ENCODE data around the gene ABLIM3. TPM values are rescaled to one million over a fixed set of nuclear protein-coding genes. Genes with fewer than 3 reads are reported as not detected.

The ABLIM3 gene
- total RNA-seq, 2 experiments from 2014 or later = not detected

DNA sequence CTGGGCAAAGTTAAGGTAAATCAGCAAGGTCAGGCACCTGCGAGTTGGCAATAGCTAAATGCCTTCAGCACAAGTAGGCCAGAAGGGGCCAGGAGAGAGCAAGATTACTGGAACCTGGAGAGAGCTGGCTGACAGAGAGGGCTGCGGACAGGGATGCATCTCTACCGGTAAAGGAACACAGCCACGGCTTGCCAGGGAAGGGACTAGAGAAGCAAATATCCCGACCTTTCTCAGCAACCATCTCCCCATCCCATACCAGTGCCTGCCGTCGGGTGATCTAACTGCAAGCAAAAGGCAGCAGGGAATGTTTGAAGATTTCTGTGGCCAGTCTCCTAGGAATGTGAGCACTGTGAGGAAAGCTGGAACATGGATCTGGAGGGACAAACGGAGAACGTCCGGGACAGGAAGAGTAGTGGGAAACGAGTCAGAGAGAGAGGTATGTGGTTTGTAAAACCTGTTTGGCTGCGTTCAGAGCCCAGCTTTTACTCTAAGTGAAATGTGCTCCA lies 15.9 kb upstream of the ABLIM3 start:
- ChIA-PET POLR2A (no interaction called here), CTCF (interaction anchor here (0.6 kb wide), 1 partner anchor 738 kb away, joined by 5 read pairs; no protein-coding TSS in a partner anchor)
- Mint-ChIP-seq H3K36me3 (ENCODE audit: low read depth) (no peaks in the 10 kb centered on the region), H3K4me1 (no peaks in the 10 kb centered on the region), H3K9me3 (peaks cover 6% of the 10 kb centered on the region), H3K4me3 (no peak overlapping the region), H3K27me3 (peaks cover 5% of the 10 kb centered on the region), H3K27ac (no peak overlapping the region)
- no peak for DNase-seq

- no peak for DNase-seq
- CTCF ChIA-PET = interaction anchor here (0.6 kb wide), 1 partner anchor 380 kb away, joined by 3 read pairs; no protein-coding TSS in a partner anchor
- H3K36me3 Mint-ChIP-seq (ENCODE audit: low read depth) = no peaks in the 10 kb centered on the region
- no peak overlapping the region for H3K4me3 Mint-ChIP-seq
- peaks cover 5% of the 10 kb centered on the region for H3K27me3 Mint-ChIP-seq
- peaks cover 6% of the 10 kb centered on the region for H3K9me3 Mint-ChIP-seq
- H3K27ac Mint-ChIP-seq = no peak overlapping the region
- POLR2A ChIA-PET = no interaction called here
- no peaks in the 10 kb centered on the region for H3K4me1 Mint-ChIP-seq
Observed at GRCh38 chr5:149126906-149127305, 14.4 kb upstream of the ABLIM3 start.

DNA sequence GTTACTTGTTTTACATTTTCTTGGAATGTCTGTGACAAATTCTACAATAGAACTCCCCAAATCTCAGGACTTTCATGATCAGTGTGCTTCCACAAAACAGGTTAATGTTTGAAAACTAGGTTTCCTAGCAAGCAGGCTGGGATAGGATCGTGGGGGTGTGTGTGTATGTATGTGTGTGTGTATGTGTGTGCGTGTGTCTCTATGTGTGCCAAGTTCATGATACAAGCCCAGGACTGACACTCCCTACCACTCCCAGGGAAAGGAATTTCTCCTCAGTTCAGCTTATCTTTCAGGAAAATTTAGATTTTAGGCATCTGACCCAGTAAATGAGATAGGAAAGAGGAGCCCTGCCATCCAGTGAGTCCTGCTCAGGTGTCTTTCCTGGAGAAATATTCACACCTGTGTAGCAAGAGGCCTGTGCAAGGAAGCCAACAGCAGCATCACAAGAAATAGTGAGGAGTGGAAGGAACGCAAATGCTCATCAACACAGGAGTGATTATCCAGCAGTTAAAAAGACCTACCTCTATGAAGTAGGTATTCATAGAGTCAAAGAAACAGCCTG lies 13.8 kb upstream of the ABLIM3 start:
- H3K36me3 Mint-ChIP-seq (ENCODE audit: low read depth) = no peaks in the 10 kb centered on the region
- H3K27me3 Mint-ChIP-seq = peaks cover 6% of the 10 kb centered on the region
- POLR2A ChIA-PET = no interaction called here
- H3K27ac Mint-ChIP-seq = no peak overlapping the region
- CTCF ChIA-PET = no interaction called here
- peaks cover 6% of the 10 kb centered on the region for H3K9me3 Mint-ChIP-seq
- DNase-seq = no peak
- no peak overlapping the region for H3K4me3 Mint-ChIP-seq
- no peaks in the 10 kb centered on the region for H3K4me1 Mint-ChIP-seq

GRCh38 chr5:149128023-149128875 lies 13.0 kb upstream of the ABLIM3 start:
- peaks cover 11% of the 10 kb centered on the region for H3K27me3 Mint-ChIP-seq
- no peaks in the 10 kb centered on the region for H3K36me3 Mint-ChIP-seq (ENCODE audit: low read depth)
- H3K4me3 Mint-ChIP-seq = no peak overlapping the region
- DNase-seq = peak; percentile 19
- H3K4me1 Mint-ChIP-seq = no peaks in the 10 kb centered on the region
- CTCF ChIA-PET = no interaction called here
- POLR2A ChIA-PET = no interaction called here
- no peak overlapping the region for H3K27ac Mint-ChIP-seq
- peaks cover 6% of the 10 kb centered on the region for H3K9me3 Mint-ChIP-seq

DNA sequence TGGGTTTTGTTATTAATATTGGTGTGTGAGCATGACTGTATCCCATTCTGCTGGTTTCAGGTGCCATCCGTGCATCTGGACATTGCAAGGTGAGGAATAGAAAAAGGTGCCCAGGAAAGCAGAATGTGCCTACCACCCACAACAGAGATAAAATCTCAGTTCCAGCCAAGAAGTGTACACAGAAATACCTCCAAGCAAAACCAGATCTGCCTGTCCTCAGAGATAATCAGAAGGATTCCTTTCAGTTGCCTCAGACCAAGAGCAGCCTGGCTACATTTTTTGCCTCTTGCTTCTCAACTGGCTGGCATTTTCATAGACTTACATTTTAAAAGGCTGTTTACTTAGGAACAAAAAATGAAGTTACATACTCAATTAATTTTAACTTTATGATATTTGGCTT lies 12.1 kb upstream of the ABLIM3 start:
- ChIA-PET CTCF (no interaction called here), POLR2A (no interaction called here)
- Mint-ChIP-seq H3K4me3 (no peak overlapping the region), H3K36me3 (ENCODE audit: low read depth) (no peaks in the 10 kb centered on the region), H3K27me3 (peaks cover 13% of the 10 kb centered on the region), H3K4me1 (no peaks in the 10 kb centered on the region), H3K9me3 (peaks cover 6% of the 10 kb centered on the region), H3K27ac (no peak overlapping the region)
- no peak for DNase-seq

DNA sequence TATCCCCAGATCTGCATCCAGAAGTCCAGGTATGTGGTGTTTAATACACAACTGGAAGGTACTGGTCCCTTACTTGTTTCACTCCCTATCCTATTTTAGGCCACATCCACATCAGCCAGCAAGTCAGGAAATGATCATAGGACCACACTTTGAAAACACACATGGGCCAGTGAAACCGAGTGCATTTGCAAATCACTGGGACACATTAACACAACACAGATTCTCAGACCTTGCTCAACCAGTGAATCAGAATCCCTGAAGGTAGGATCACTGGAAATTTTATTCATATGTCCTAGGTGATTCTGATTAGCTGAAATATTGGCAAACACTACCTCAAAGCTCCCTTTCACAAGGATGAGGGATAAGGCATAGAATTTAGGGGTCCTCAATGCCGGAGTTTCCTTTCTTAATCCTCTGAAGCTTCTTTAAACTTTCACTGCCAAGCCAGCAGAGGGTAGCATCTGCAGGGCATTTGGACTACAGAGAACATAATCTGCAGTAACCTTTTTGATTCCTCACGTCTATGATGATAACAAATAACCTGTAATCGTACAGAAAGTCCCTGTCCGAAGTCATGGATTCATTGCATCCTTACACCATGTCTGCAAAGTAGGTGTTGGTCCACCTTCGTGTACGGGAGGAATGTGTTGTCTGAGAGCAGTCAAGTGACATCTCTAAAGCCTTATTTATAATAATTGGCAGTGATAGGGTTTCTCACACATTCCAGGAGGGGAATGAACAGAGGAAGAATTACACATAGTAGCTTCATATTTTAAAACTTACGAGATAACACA lies 11.0 kb upstream of the ABLIM3 start:
- no peak for DNase-seq
- CTCF ChIA-PET = interaction anchor here (0.6 to 2.3 kb wide), 2 partner anchors 11 to 255 kb away, joined by 4 to 10 read pairs; partner anchors contain the start of gene ABLIM3
- Mint-ChIP-seq H3K27me3 (peaks cover 13% of the 10 kb centered on the region), H3K9me3 (peaks cover 6% of the 10 kb centered on the region), H3K36me3 (ENCODE audit: low read depth) (no peaks in the 10 kb centered on the region), H3K4me3 (no peak overlapping the region), H3K4me1 (no peaks in the 10 kb centered on the region), H3K27ac (no peak overlapping the region)
- POLR2A ChIA-PET = no interaction called here

- H3K27ac Mint-ChIP-seq = no peak overlapping the region
- peaks cover 23% of the 10 kb centered on the region for H3K27me3 Mint-ChIP-seq
- H3K9me3 Mint-ChIP-seq = peaks cover 3% of the 10 kb centered on the region
- DNase-seq = no peak
- ChIA-PET CTCF (no interaction called here), POLR2A (no interaction called here)
- H3K4me1 Mint-ChIP-seq = no peaks in the 10 kb centered on the region
- no peak overlapping the region for H3K4me3 Mint-ChIP-seq
- H3K36me3 Mint-ChIP-seq (ENCODE audit: low read depth) = no peaks in the 10 kb centered on the region
Observed at GRCh38 chr5:149132474-149132873, 8.8 kb upstream of the ABLIM3 start.

DNA sequence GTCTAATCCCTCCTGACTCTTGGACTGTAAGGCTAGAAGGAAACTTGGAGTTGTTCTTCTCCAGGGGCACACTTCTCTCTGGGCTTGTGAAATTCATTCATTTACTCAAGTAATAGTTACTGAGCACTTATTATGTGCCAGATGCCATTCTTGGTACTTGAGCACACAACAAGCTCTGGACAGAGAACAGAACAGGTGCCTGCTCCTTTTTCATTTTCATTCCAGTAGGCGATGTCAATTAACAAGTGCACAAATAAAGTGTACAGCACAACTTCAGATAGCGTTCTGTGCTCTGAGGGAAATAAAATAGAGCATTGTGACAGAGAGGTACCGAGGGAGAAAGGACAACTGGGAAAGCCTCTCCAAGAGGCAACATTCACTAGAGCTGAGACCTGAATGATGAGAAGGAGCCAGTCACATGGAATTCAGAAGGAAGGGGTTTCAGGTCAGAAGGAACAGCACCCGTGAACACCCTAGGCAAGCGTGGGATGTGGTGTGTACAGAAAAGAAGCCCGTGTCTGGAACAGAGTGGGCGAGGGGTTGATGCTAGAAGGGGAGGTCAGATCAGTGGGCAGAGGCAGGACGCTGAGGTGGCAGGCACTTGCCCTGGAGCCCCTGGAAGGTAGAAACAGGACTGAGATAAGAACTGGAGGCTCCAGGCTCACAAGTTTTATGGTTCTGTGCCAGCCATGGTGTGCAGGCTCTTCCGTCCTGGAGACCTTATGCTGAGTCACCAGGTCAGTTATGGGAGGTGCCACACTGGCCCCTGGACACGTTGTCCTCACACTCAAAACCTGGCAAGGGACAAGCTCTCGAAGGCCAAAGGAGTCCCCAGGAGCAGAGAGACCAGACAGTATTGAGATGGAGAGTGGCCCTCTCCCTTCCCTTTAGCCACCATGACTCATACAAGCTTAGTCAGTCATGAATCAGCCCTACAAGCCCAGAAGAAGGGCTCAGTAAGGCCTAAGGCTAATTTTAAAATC lies 7.2 kb upstream of the ABLIM3 start:
- H3K27ac Mint-ChIP-seq = no peak overlapping the region
- no peak for DNase-seq
- no peaks in the 10 kb centered on the region for H3K4me1 Mint-ChIP-seq
- ChIA-PET CTCF (interaction anchor here (1.1 to 1.2 kb wide), 2 partner anchors 12 to 82 kb away, joined by 3 read pairs; no protein-coding TSS in a partner anchor), POLR2A (no interaction called here)
- no peaks in the 10 kb centered on the region for H3K9me3 Mint-ChIP-seq
- H3K4me3 Mint-ChIP-seq = no peak overlapping the region
- H3K36me3 Mint-ChIP-seq (ENCODE audit: low read depth) = no peaks in the 10 kb centered on the region
- peaks cover 27% of the 10 kb centered on the region for H3K27me3 Mint-ChIP-seq

- H3K9me3 Mint-ChIP-seq = no peaks in the 10 kb centered on the region
- POLR2A ChIA-PET = no interaction called here
- no peak for DNase-seq
- H3K4me1 Mint-ChIP-seq = no peaks in the 10 kb centered on the region
- no peaks in the 10 kb centered on the region for H3K36me3 Mint-ChIP-seq (ENCODE audit: low read depth)
- H3K27ac Mint-ChIP-seq = no peak overlapping the region
- peaks cover 25% of the 10 kb centered on the region for H3K27me3 Mint-ChIP-seq
- CTCF ChIA-PET = interaction anchor here (1.1 kb wide), 1 partner anchor 13 kb away, joined by 3 read pairs; no protein-coding TSS in a partner anchor
- no peak overlapping the region for H3K4me3 Mint-ChIP-seq
Observed at GRCh38 chr5:149134778-149135500, 6.4 kb upstream of the ABLIM3 start.

- Mint-ChIP-seq H3K9me3 (no peaks in the 10 kb centered on the region), H3K27me3 (peaks cover 24% of the 10 kb centered on the region), H3K36me3 (ENCODE audit: low read depth) (no peaks in the 10 kb centered on the region), H3K4me3 (no peak overlapping the region), H3K4me1 (no peaks in the 10 kb centered on the region), H3K27ac (no peak overlapping the region)
- no peak for DNase-seq
- ChIA-PET CTCF (interaction anchor here (1.1 kb wide), 1 partner anchor 14 kb away, joined by 3 read pairs; no protein-coding TSS in a partner anchor), POLR2A (no interaction called here)
Observed at GRCh38 chr5:149135536-149136201, 5.6 kb upstream of the ABLIM3 start.

DNA sequence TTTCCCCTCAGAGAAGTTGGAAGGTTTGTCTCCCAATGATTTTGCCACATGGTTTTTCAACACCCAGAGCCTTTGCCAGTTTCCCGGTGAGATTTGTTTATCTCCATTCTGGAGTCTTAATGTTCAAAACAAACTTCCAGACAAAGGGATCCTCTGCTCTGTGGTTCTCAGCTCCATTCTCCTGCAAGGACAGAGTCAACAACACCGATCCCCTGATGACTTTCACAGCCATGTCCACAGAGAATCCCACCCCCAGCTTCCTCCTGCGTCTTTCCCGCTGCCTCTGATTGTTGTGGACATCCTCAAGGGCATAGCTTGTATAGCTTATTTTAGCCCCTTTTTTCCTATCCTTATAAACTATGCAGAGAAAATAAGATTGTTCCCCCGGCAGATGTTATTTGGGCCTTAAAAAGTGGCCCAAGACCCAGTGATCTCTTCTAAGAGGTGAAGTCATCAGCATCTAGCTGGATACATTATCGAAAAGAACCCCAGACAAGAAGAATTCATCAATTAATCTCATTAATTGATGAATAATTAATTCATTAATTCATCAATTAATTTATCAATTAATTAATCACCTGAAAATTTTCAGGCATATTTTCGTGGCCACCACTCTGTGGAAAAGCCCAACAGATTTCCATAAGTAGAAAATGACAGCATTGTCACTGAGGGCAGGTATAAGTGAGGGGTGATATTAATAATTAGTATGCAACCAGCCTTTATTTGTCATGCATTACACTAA lies 2.9 kb upstream of the ABLIM3 start:
- CTCF ChIA-PET = interaction anchor here (0.5 to 2.1 kb wide), 3 partner anchors 24 to 131 kb away, joined by 3 to 6 read pairs (median 4); no protein-coding TSS in a partner anchor
- Mint-ChIP-seq H3K4me3 (no peak overlapping the region), H3K27me3 (peaks cover 18% of the 10 kb centered on the region), H3K36me3 (ENCODE audit: low read depth) (no peaks in the 10 kb centered on the region), H3K4me1 (no peaks in the 10 kb centered on the region), H3K27ac (no peak overlapping the region), H3K9me3 (no peaks in the 10 kb centered on the region)
- no peak for DNase-seq
- POLR2A ChIA-PET = no interaction called here

Data from activated CD4-positive, alpha-beta T cell treated with anti-CD3 and anti-CD28 coated beads, Interleukin-2, amount 10 ng/mL, durations not matched to agents 7 days and 5 days (primary cell).